Mesendoderm (in vitro differentiated cells): ENCODE results near the gene EHBP1.

ENCODE experiments used
- DNase-seq: peaks from one replicate; pipeline ENCODE4 v3.0.0; 2013
- H2AK5ac ChIP-seq: 2 replicates; pipeline ENCODE4 v1.6.1; 2013; ENCODE audit warnings: low read length, inconsistent platforms
- H2BK120ac ChIP-seq: 2 replicates; pipeline ENCODE4 v1.6.1; 2013; ENCODE audit warnings: low read depth, mild to moderate bottlenecking, low read length, moderate library complexity, mixed read lengths
- H2BK15ac ChIP-seq: replicated peaks from 2 replicates; pipeline ENCODE4 v1.6.1; 2013; ENCODE audit warnings: low read depth, mild to moderate bottlenecking, moderate library complexity
- H2BK5ac ChIP-seq: 2 replicates; pipeline ENCODE4 v1.6.1; 2013; ENCODE audit warnings: low read length, inconsistent platforms
- H3K18ac ChIP-seq: 2 replicates; pipeline ENCODE4 v1.6.1; 2013; ENCODE audit warnings: mild to moderate bottlenecking, low read length, mixed read lengths
- H3K23ac ChIP-seq: one replicate; pipeline ENCODE4 v1.6.1; 2013; ENCODE audit warnings: low read length
- H3K27ac ChIP-seq: 2 replicates; pipeline ENCODE4 v1.5.1; 2013; ENCODE audit warnings: low read depth, mild to moderate bottlenecking, inconsistent platforms, low read length, moderate library complexity
- H3K27me3 ChIP-seq: 2 replicates; pipeline ENCODE4 v1.6.1; 2013; ENCODE audit warnings: low read length, control low read depth, mild to moderate bottlenecking, inconsistent platforms; ENCODE audit not compliant: insufficient read depth, poor library complexity
- H3K36me3 ChIP-seq: 2 replicates; pipeline ENCODE4 v1.6.1; 2013; ENCODE audit warnings: low read length, inconsistent platforms; ENCODE audit not compliant: control insufficient read depth, insufficient read depth
- H3K4ac ChIP-seq: one replicate; pipeline ENCODE4 v1.6.1; 2013; ENCODE audit warnings: low read depth, mild to moderate bottlenecking, low read length, moderate library complexity
- H3K4me1 ChIP-seq: 2 replicates; pipeline ENCODE4 v1.6.1; 2013; ENCODE audit warnings: low read depth, low read length, inconsistent platforms; ENCODE audit not compliant: control insufficient read depth
- H3K4me2 ChIP-seq: 2 replicates; pipeline ENCODE4 v1.6.1; 2013; ENCODE audit warnings: low read length
- H3K4me3 ChIP-seq: 2 replicates; pipeline ENCODE4 v1.5.1; 2013; ENCODE audit warnings: mild to moderate bottlenecking, low read length
- H3K56ac ChIP-seq: one replicate; pipeline ENCODE4 v1.6.1; 2013; ENCODE audit warnings: low read length
- H3K79me1 ChIP-seq: 2 replicates; pipeline ENCODE4 v1.6.1; 2013; ENCODE audit warnings: low read length, inconsistent platforms
- H3K79me2 ChIP-seq: 2 replicates; pipeline ENCODE4 v1.6.1; 2013; ENCODE audit warnings: mild to moderate bottlenecking, low read length; ENCODE audit not compliant: control insufficient read depth, insufficient read depth
- H3K9ac ChIP-seq: 2 replicates; pipeline ENCODE4 v1.6.1; 2013; ENCODE audit warnings: low read length, inconsistent platforms
- H4K5ac ChIP-seq: one replicate; pipeline ENCODE4 v1.6.1; 2013; ENCODE audit warnings: low read length
- H4K8ac ChIP-seq: one replicate; pipeline ENCODE4 v1.6.1; 2013; ENCODE audit warnings: low read depth, mild to moderate bottlenecking, control low read depth, low read length, moderate library complexity
- WGBS: extraction: QIAGEN DNeasy Blood & Tissue Kit; methylation state at CpG from one replicate; pipeline ENCODE4 v1.1.7; 2013; ENCODE audit warnings: low lambda C conversion rate, missing lambda C conversion rate; ENCODE audit not compliant: insufficient coverage; ENCODE audit errors: extremely low coverage; 5-methylcytosine and 5-hydroxymethylcytosine counted together

EHBP1 gene

DNA sequence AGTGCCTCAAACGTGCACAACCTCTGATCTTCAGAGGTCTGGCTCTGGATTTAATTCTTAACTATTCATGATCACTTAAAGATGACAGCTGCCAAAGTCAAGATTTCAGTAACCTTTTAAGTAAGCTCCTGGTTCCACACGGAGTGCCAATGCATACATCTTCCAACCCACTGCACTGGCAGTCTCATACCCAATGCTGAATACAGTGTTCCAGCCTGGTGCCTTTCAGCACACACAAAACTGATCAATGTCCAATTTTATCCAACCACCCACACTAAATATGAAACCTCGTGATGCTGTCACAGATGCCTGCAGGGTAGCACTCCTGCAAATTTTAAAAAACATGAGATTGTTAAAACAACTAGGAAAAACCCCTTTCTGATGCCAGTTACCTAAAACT is 84.0 kb downstream of the EHBP1 start:
- Histone ChIP-seq H3K18ac (no peak overlapping the region), H2BK120ac (no peak overlapping the region)

GRCh38 chr2:62789918-62790317 is 84.4 kb downstream of the EHBP1 start:
- no CpG with 5 or more reads among the region's 3 CpGs for WGBS
- Histone ChIP-seq H3K23ac (no peak overlapping the region), H3K79me2 (no peaks in the 10 kb centered on the region), H2BK5ac (no peak overlapping the region), H4K5ac (no peak overlapping the region), H3K4me1 (no peaks in the 10 kb centered on the region), H3K36me3 (no peaks in the 10 kb centered on the region), H2BK15ac (no peak overlapping the region), H4K8ac (no peak overlapping the region), H3K4me3 (no peak overlapping the region), H3K27me3 (no peaks in the 10 kb centered on the region), H2AK5ac (no peak overlapping the region), H3K18ac (no peak overlapping the region), H3K56ac (no peak overlapping the region), H2BK120ac (no peak overlapping the region), H3K79me1 (peaks cover 2% of the 10 kb centered on the region), H3K9ac (no peak overlapping the region), H3K4ac (no peak overlapping the region), H3K4me2 (no peak overlapping the region), H3K27ac (no peak overlapping the region)
- no peak for DNase-seq

More for the DNA sequence above, 84.0 kb downstream of the EHBP1 start:
- H3K36me3 ChIP-seq, result no peaks in the 10 kb centered on the region
- H4K8ac ChIP-seq, result no peak overlapping the region
- no peak overlapping the region for H3K4me2 ChIP-seq
- H3K56ac ChIP-seq, result no peak overlapping the region
- H3K79me2 ChIP-seq, result no peaks in the 10 kb centered on the region
- no CpG with 5 or more reads among the region's 3 CpGs for WGBS
- peaks cover 2% of the 10 kb centered on the region for H3K79me1 ChIP-seq
- H3K4ac ChIP-seq, result no peak overlapping the region
- no peak overlapping the region for H3K4me3 ChIP-seq
- no peak overlapping the region for H3K27ac ChIP-seq
- no peak for DNase-seq
- no peak overlapping the region for H2AK5ac ChIP-seq
- no peaks in the 10 kb centered on the region for H3K27me3 ChIP-seq
- H2BK15ac ChIP-seq, result no peak overlapping the region
- H3K23ac ChIP-seq, result no peak overlapping the region
- no peaks in the 10 kb centered on the region for H3K4me1 ChIP-seq
- H3K9ac ChIP-seq, result no peak overlapping the region
- no peak overlapping the region for H2BK5ac ChIP-seq
- H4K5ac ChIP-seq, result no peak overlapping the region

GRCh38 chr2:62792408-62792807 is 86.9 kb downstream of the EHBP1 start:
- H2BK120ac ChIP-seq, result no peak overlapping the region
- H2BK5ac ChIP-seq, result no peak overlapping the region
- no peak overlapping the region for H3K9ac ChIP-seq
- no peaks in the 10 kb centered on the region for H3K79me2 ChIP-seq
- H3K56ac ChIP-seq, result no peak overlapping the region
- no peak overlapping the region for H3K23ac ChIP-seq
- H2AK5ac ChIP-seq, result no peak overlapping the region
- no peak overlapping the region for H4K5ac ChIP-seq
- H3K27ac ChIP-seq, result no peak overlapping the region
- no peak overlapping the region for H3K4ac ChIP-seq
- DNase-seq, result no peak
- peaks cover 2% of the 10 kb centered on the region for H3K79me1 ChIP-seq
- no peaks in the 10 kb centered on the region for H3K27me3 ChIP-seq
- no peak overlapping the region for H3K4me2 ChIP-seq
- WGBS, result no CpG with 5 or more reads among the region's 2 CpGs
- H3K4me3 ChIP-seq, result no peak overlapping the region
- H3K18ac ChIP-seq, result no peak overlapping the region
- no peaks in the 10 kb centered on the region for H3K36me3 ChIP-seq
- H2BK15ac ChIP-seq, result no peak overlapping the region
- no peaks in the 10 kb centered on the region for H3K4me1 ChIP-seq
- H4K8ac ChIP-seq, result no peak overlapping the region

- no peak overlapping the region for H3K27ac ChIP-seq
- no peaks in the 10 kb centered on the region for H3K36me3 ChIP-seq
- DNase-seq, result no peak
- no peak overlapping the region for H4K8ac ChIP-seq
- H4K5ac ChIP-seq, result no peak overlapping the region
- H3K4me2 ChIP-seq, result no peak overlapping the region
- H3K56ac ChIP-seq, result no peak overlapping the region
- no peak overlapping the region for H3K18ac ChIP-seq
- H2BK15ac ChIP-seq, result no peak overlapping the region
- H3K79me1 ChIP-seq, result peaks cover 2% of the 10 kb centered on the region
- no peak overlapping the region for H2BK5ac ChIP-seq
- no peak overlapping the region for H3K9ac ChIP-seq
- no peak overlapping the region for H3K4ac ChIP-seq
- no peak overlapping the region for H3K23ac ChIP-seq
- no peak overlapping the region for H2AK5ac ChIP-seq
- no peak overlapping the region for H3K4me3 ChIP-seq
- WGBS, result no CpG with 5 or more reads among the region's 2 CpGs
- no peaks in the 10 kb centered on the region for H3K27me3 ChIP-seq
- H2BK120ac ChIP-seq, result no peak overlapping the region
- no peaks in the 10 kb centered on the region for H3K4me1 ChIP-seq
- H3K79me2 ChIP-seq, result no peaks in the 10 kb centered on the region
Measured at GRCh38 chr2:62793213-62793612, 87.7 kb downstream of the EHBP1 start.

DNA sequence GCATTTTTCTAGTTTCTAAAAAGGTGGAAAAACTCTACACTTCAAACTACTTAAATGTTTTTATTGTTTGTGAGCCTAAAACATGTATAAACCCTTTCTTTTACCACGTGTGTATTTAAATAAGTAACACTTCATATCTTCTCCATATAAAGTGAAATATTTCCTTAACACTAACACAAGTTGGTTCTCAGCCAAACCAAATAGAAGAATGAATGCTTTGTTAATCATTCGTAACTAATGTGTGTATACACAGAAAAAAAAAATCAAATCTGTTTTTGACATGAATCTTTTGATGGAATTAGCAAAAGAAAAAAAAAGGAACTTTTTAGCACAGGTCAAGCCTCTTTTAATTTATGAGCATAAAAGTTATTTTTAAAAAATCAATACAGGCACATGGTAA is 89.3 kb downstream of the EHBP1 start:
- no peak overlapping the region for H4K5ac ChIP-seq
- no peak overlapping the region for H3K23ac ChIP-seq
- no peak overlapping the region for H3K56ac ChIP-seq
- no peak overlapping the region for H3K4me2 ChIP-seq
- no peak overlapping the region for H3K4ac ChIP-seq
- H2BK5ac ChIP-seq, result no peak overlapping the region
- H2AK5ac ChIP-seq, result no peak overlapping the region
- no peak overlapping the region for H3K4me3 ChIP-seq
- no peaks in the 10 kb centered on the region for H3K36me3 ChIP-seq
- no peaks in the 10 kb centered on the region for H3K79me1 ChIP-seq
- H3K79me2 ChIP-seq, result no peaks in the 10 kb centered on the region
- DNase-seq, result no peak
- H2BK15ac ChIP-seq, result no peak overlapping the region
- no peak overlapping the region for H2BK120ac ChIP-seq
- no peaks in the 10 kb centered on the region for H3K27me3 ChIP-seq
- H3K18ac ChIP-seq, result no peak overlapping the region
- no peak overlapping the region for H4K8ac ChIP-seq
- H3K9ac ChIP-seq, result no peak overlapping the region
- WGBS, result 100% methylated on average over 1 of the region's 2 CpGs
- no peaks in the 10 kb centered on the region for H3K4me1 ChIP-seq
- H3K27ac ChIP-seq, result no peak overlapping the region

GRCh38 chr2:62795341-62795740 is 89.8 kb downstream of the EHBP1 start:
- H2AK5ac ChIP-seq, result no peak overlapping the region
- no peak overlapping the region for H3K23ac ChIP-seq
- no peaks in the 10 kb centered on the region for H3K79me2 ChIP-seq
- no peak overlapping the region for H2BK120ac ChIP-seq
- H3K56ac ChIP-seq, result no peak overlapping the region
- no peak overlapping the region for H3K27ac ChIP-seq
- DNase-seq, result no peak
- no peak overlapping the region for H2BK5ac ChIP-seq
- H3K27me3 ChIP-seq, result no peaks in the 10 kb centered on the region
- no peak overlapping the region for H3K18ac ChIP-seq
- no peaks in the 10 kb centered on the region for H3K36me3 ChIP-seq
- no peak overlapping the region for H3K4ac ChIP-seq
- no peaks in the 10 kb centered on the region for H3K79me1 ChIP-seq
- H3K4me2 ChIP-seq, result no peak overlapping the region
- H4K8ac ChIP-seq, result no peak overlapping the region
- no peaks in the 10 kb centered on the region for H3K4me1 ChIP-seq
- no peak overlapping the region for H3K4me3 ChIP-seq
- H2BK15ac ChIP-seq, result no peak overlapping the region
- H4K5ac ChIP-seq, result no peak overlapping the region
- no peak overlapping the region for H3K9ac ChIP-seq
